GM20000 (cell line): ENCODE results near the gene ASAP2.

Experiments
- DNase-seq: peaks from one replicate; pipeline ENCODE4 v3.0.0; 2012; ENCODE audit warnings: low spot score
- CTCF ChIP-seq: IDR thresholded peaks from 2 replicates; pipeline ENCODE4 v1.5.1; 2012; ENCODE audit warnings: mild to moderate bottlenecking, control low read depth; ENCODE audit errors: extremely low read depth, missing control alignments

Gene ASAP2

GRCh38 chr2:9220201-9220600 is 13.6 kb downstream of the ASAP2 start:
- no peak for TF ChIP-seq CTCF
- no peak for DNase-seq

- no peak for TF ChIP-seq CTCF
- DNase-seq: no peak
Observed at GRCh38 chr2:9221223-9221622, 14.6 kb downstream of the ASAP2 start.

- DNase-seq: no peak
- no peak for TF ChIP-seq CTCF
Observed at GRCh38 chr2:9222239-9222892, 15.8 kb downstream of the ASAP2 start.

- no peak for TF ChIP-seq CTCF
- no peak for DNase-seq
Observed at GRCh38 chr2:9222893-9223287, 16.3 kb downstream of the ASAP2 start.

GRCh38 chr2:9225806-9226205 is 19.2 kb downstream of the ASAP2 start:
- TF ChIP-seq CTCF: no peak
- no peak for DNase-seq

GRCh38 chr2:9226458-9227380 is 20.1 kb downstream of the ASAP2 start:
- TF ChIP-seq CTCF: no peak
- no peak for DNase-seq

GRCh38 chr2:9228088-9228751 is 21.6 kb downstream of the ASAP2 start:
- TF ChIP-seq CTCF: no peak
- DNase-seq: no peak
